Keratinocyte (primary cell): ENCODE data around the gene DCST2.
"Not testable (repeated sequence)": the region's sequence is repeated elsewhere in the genome, so short reads cannot be mapped to it uniquely, and the experiment has no call there.

Experiments
- EZH2 ChIP-seq: IDR thresholded peaks from one replicate; pipeline ENCODE4 v1.6.1; 2012; ENCODE audit warnings: inconsistent platforms, mild to moderate bottlenecking, low read length, moderate library complexity
- TF ChIP-seq, protein P1 (sequence below), 3 experiments: IDR thresholded peaks in 1 of 3; conservative IDR thresholded peaks in 1 of 3; optimal IDR thresholded peaks in 1 of 3; 2 replicates in 2 of 3; 3 replicates in 1 of 3; pipeline versions ENCODE3 to v1.5.1; 2011; ENCODE audit warnings: low read length in 3 of 3, mild to moderate bottlenecking in 3 of 3, moderate library complexity in 2 of 3, control low read depth in 1 of 3, inconsistent platforms in 1 of 3; ENCODE audit not compliant: insufficient read depth in 2 of 3; ENCODE audit errors: extremely low read depth in 1 of 3

DNA sequence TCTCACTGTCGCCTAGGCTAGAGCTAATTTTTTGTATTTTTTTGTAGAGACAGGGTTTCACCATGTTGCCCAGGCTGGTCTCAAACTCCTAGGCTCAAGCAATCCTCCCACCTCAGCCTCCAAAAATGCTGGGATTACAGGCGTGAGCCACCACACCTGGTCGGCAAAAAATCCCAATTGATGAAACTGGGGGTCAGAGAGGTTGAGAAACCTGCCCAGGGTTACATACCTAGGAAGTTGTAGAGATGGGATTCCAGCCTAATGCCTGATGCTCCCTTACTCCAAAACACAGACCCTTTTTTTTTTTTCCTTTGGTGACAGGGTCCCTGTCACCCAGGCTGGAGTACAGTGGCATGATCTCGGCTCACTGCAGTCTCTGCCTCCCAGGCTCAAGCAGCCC lies 46.8 kb downstream of the DCST2 start:
- TF ChIP-seq EZH2: not testable (repeated sequence)
- TF ChIP-seq, protein P1, sequence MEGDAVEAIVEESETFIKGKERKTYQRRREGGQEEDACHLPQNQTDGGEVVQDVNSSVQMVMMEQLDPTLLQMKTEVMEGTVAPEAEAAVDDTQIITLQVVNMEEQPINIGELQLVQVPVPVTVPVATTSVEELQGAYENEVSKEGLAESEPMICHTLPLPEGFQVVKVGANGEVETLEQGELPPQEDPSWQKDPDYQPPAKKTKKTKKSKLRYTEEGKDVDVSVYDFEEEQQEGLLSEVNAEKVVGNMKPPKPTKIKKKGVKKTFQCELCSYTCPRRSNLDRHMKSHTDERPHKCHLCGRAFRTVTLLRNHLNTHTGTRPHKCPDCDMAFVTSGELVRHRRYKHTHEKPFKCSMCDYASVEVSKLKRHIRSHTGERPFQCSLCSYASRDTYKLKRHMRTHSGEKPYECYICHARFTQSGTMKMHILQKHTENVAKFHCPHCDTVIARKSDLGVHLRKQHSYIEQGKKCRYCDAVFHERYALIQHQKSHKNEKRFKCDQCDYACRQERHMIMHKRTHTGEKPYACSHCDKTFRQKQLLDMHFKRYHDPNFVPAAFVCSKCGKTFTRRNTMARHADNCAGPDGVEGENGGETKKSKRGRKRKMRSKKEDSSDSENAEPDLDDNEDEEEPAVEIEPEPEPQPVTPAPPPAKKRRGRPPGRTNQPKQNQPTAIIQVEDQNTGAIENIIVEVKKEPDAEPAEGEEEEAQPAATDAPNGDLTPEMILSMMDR (optimal IDR thresholded peaks at IDR 0.05 in 1 of 3, IDR thresholded peaks at IDR 0.05 in 1 of 3, conservative IDR thresholded peaks at IDR 0.05 in 1 of 3; ENCODE audit: extremely low read depth in 1 of 3, insufficient read depth in 2 of 3, low read length in 3 of 3): not testable (repeated sequence)
